A673 (cell line): ENCODE data around the gene CEP63.

Experiments used
- CTCF ChIP-seq: fragments of 300-800, 200-600 bp; sonication (generic); conservative IDR thresholded peaks from 2 replicates; pipeline ENCODE4 v1.5.1; 2017; ENCODE audit warnings: low read depth, mild to moderate bottlenecking, antibody characterized with exemption, low read length, moderate library complexity, mixed read lengths
- EZH2 ChIP-seq: fragments of 200-600 bp; sonication (generic); IDR thresholded peaks from 2 replicates; pipeline ENCODE4 v1.6.1; 2017; ENCODE audit warnings: borderline replicate concordance, low read depth, mild to moderate bottlenecking, mixed read lengths, antibody characterized with exemption, low read length; ENCODE audit not compliant: poor library complexity, severe bottlenecking

- no peak for TF ChIP-seq CTCF
- no peak for TF ChIP-seq EZH2
Observed at GRCh38 chr3:134441821-134442220, 44.0 kb upstream of the CEP63 start.
